Neuronal stem cell (in vitro differentiated cells): ENCODE results near the gene FGF22.

ENCODE experiments used
- DNase-seq: peaks from one replicate; pipeline ENCODE4 v3.0.0-alpha.2; 2013; ENCODE audit warnings: low spot score
- H2AFZ ChIP-seq: one replicate; pipeline ENCODE4 v1.6.1; 2013; ENCODE audit warnings: mild to moderate bottlenecking, low read length, inconsistent platforms
- H2AK5ac ChIP-seq: 2 replicates; pipeline ENCODE4 v1.6.1; 2013; ENCODE audit warnings: low read depth, mild to moderate bottlenecking, inconsistent platforms, low read length, moderate library complexity, mixed read lengths
- H2BK120ac ChIP-seq: 2 replicates; pipeline ENCODE4 v1.6.1; 2013; ENCODE audit warnings: low read depth, mild to moderate bottlenecking, inconsistent platforms, low read length, moderate library complexity, mixed read lengths
- H2BK12ac ChIP-seq: one replicate; pipeline ENCODE4 v1.6.1; 2013; ENCODE audit warnings: low read length, inconsistent platforms
- H2BK15ac ChIP-seq: 2 replicates; pipeline ENCODE4 v1.6.1; 2013; ENCODE audit warnings: mild to moderate bottlenecking, low read length, inconsistent platforms, mixed read lengths
- H2BK5ac ChIP-seq: one replicate; pipeline ENCODE4 v1.6.1; 2013; ENCODE audit warnings: inconsistent platforms, mild to moderate bottlenecking, low read length, moderate library complexity
- H3K14ac ChIP-seq: one replicate; pipeline ENCODE4 v1.6.1; 2013; ENCODE audit warnings: low read length, inconsistent platforms
- H3K18ac ChIP-seq: 2 replicates; pipeline ENCODE4 v1.6.1; 2013; ENCODE audit warnings: low read length, inconsistent platforms
- H3K23ac ChIP-seq: 2 replicates; pipeline ENCODE4 v1.6.1; 2013; ENCODE audit warnings: low read depth, mild to moderate bottlenecking, mixed read lengths, low read length, inconsistent platforms; ENCODE audit not compliant: poor library complexity
- H3K27ac ChIP-seq: replicated peaks from 3 replicates; pipeline ENCODE4 v1.5.1; 2013; ENCODE audit warnings: low read length, inconsistent platforms
- H3K27me3 ChIP-seq, 3 experiments: 2 replicates each; pipeline ENCODE4 v1.6.1; 2013; ENCODE audit warnings: low read length in 3 of 3, mild to moderate bottlenecking in 2 of 3, inconsistent platforms in 1 of 3, low read depth in 1 of 3, mixed read lengths in 1 of 3, moderate library complexity in 1 of 3; ENCODE audit not compliant: control insufficient read depth in 3 of 3, insufficient read depth in 3 of 3
- H3K36me3 ChIP-seq, 2 donors: replicated peaks in 1 of 2; 2 replicates each; pipeline ENCODE4 v1.6.1; 2013; ENCODE audit warnings: low read length in 2 of 2; ENCODE audit not compliant: control insufficient read depth in 2 of 2, insufficient read depth in 2 of 2
- H3K4ac ChIP-seq: 2 replicates; pipeline ENCODE4 v1.6.1; 2013; ENCODE audit warnings: inconsistent platforms, mild to moderate bottlenecking, low read length, moderate library complexity
- H3K4me1 ChIP-seq, 2 donors: 1 replicate in 1 of 2; 2 replicates in 1 of 2; pipeline ENCODE4 v1.6.1; 2013; ENCODE audit warnings: low read length in 2 of 2, low read depth in 1 of 2; ENCODE audit not compliant: control insufficient read depth in 2 of 2, insufficient read depth in 1 of 2
- H3K4me2 ChIP-seq: one replicate; pipeline ENCODE4 v1.6.1; 2013; ENCODE audit warnings: mild to moderate bottlenecking, low read length, inconsistent platforms; ENCODE audit not compliant: insufficient read depth, poor library complexity, severe bottlenecking
- H3K4me3 ChIP-seq, 2 donors: 2 replicates each; pipeline ENCODE4 v1.5.1; 2013; ENCODE audit warnings: low read length in 2 of 2, mild to moderate bottlenecking in 2 of 2, inconsistent platforms in 1 of 2, moderate library complexity in 1 of 2
- H3K79me1 ChIP-seq: one replicate; pipeline ENCODE4 v1.6.1; 2013; ENCODE audit warnings: low read depth, mild to moderate bottlenecking, inconsistent platforms, low read length, moderate library complexity
- H3K9ac ChIP-seq: one replicate; pipeline ENCODE4 v1.6.1; 2013; ENCODE audit warnings: mild to moderate bottlenecking, low read depth, low read length, inconsistent platforms; ENCODE audit not compliant: poor library complexity
- H3K9me3 ChIP-seq, 2 donors: replicated peaks in 1 of 2; 2 replicates each; pipeline versions ENCODE3 to v1.6.1; 2013; ENCODE audit warnings: low read length in 2 of 2, mild to moderate bottlenecking in 2 of 2, inconsistent platforms in 1 of 2, low read depth in 1 of 2, mixed read lengths in 1 of 2, moderate library complexity in 1 of 2; ENCODE audit not compliant: control insufficient read depth in 2 of 2, insufficient read depth in 1 of 2
- H4K8ac ChIP-seq: one replicate; pipeline ENCODE4 v1.6.1; 2013; ENCODE audit warnings: low read depth, mild to moderate bottlenecking, inconsistent platforms, low read length, moderate library complexity
- H4K91ac ChIP-seq: one replicate; pipeline ENCODE4 v1.6.1; 2013; ENCODE audit warnings: low read length, low read depth, mild to moderate bottlenecking, inconsistent platforms; ENCODE audit not compliant: poor library complexity
- WGBS, 2 donors: extraction: QIAGEN DNeasy Blood & Tissue Kit; methylation state at CpG; one replicate each; pipeline ENCODE4 v1.1.7; 2013; ENCODE audit warnings: missing lambda C conversion rate in 2 of 2, mixed read lengths in 1 of 2; ENCODE audit not compliant: insufficient read length in 2 of 2, insufficient replicate concordance in 1 of 2; ENCODE audit errors: extremely low coverage in 2 of 2; 5-methylcytosine and 5-hydroxymethylcytosine counted together

FGF22 gene

DNA sequence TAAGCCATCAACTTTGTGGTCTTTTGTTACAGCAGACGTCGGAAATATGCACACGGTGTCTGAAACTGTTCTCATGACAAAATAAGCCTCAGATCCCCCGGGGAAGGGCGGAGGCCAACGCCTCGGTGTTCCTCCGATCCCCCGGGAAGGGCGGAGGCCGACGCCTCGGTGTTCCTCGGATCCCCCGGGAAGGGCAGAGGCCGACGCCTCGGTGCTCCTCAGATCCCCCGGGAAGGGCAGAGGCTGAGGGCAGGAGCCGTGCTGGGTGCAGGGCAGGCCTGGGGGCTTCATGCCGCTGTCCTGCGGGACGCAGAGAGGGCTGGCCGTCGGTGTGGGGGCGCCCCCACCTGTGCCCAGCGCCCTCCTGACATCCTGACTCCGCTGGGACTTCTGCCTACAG is 4.7 kb downstream of the FGF22 start:
- Histone ChIP-seq H2BK120ac (no peak overlapping the region), H4K91ac (no peak overlapping the region), H3K4me1 (peaks cover 0 to 2% of the 10 kb centered on the region in 2 donors), H3K27me3 (no peaks in the 10 kb centered on the region), H3K4me3 (no peak overlapping the region), H3K9me3 (no peaks in the 10 kb centered on the region), H4K8ac (no peak overlapping the region), H2AFZ (no peak overlapping the region), H2BK5ac (no peak overlapping the region), H3K79me1 (peaks cover 4% of the 10 kb centered on the region), H2BK15ac (no peak overlapping the region), H3K27ac (no peak overlapping the region), H3K4ac (no peak overlapping the region), H2BK12ac (no peak overlapping the region), H3K14ac (no peak overlapping the region), H3K23ac (no peak overlapping the region), H3K9ac (no peak overlapping the region), H2AK5ac (no peak overlapping the region), H3K18ac (peak overlapping the region; percentile 28), H3K36me3 (peaks cover 12 to 40% of the 10 kb centered on the region in 2 donors), H3K4me2 (no peak overlapping the region)
- no CpG with 5 or more reads among the region's 28 CpGs for WGBS, 2 donors
- no peak for DNase-seq

GRCh38 chr19:644789-645188 is 5.1 kb downstream of the FGF22 start:
- Histone ChIP-seq H4K8ac (no peak overlapping the region), H3K79me1 (peaks cover 4% of the 10 kb centered on the region), H3K9me3 (no peaks in the 10 kb centered on the region), H3K14ac (no peak overlapping the region), H2BK120ac (no peak overlapping the region), H3K4me3 (no peak overlapping the region), H3K18ac (peak overlapping the region; percentile 11), H3K4me2 (no peak overlapping the region), H4K91ac (no peak overlapping the region), H3K27ac (no peak overlapping the region), H3K4ac (no peak overlapping the region), H3K23ac (no peak overlapping the region), H3K27me3 (no peaks in the 10 kb centered on the region), H2BK5ac (no peak overlapping the region), H3K4me1 (peaks cover 0 to 2% of the 10 kb centered on the region in 2 donors), H2BK12ac (no peak overlapping the region), H2BK15ac (no peak overlapping the region), H2AK5ac (no peak overlapping the region), H3K36me3 (peaks cover 13 to 43% of the 10 kb centered on the region in 2 donors), H2AFZ (no peak overlapping the region), H3K9ac (no peak overlapping the region)
- WGBS, 2 donors, result no CpG with 5 or more reads among the region's 14 CpGs
- DNase-seq, result no peak

- Histone ChIP-seq H4K91ac (no peak overlapping the region), H3K9ac (peak overlapping the region; percentile 44), H3K27ac (no peak overlapping the region), H3K14ac (no peak overlapping the region), H2AK5ac (no peak overlapping the region), H3K4me1 (no peaks in the 10 kb centered on the region), H2BK120ac (no peak overlapping the region), H3K4ac (no peak overlapping the region), H3K79me1 (peaks cover 6% of the 10 kb centered on the region), H3K4me3 (no peak overlapping the region), H2BK15ac (no peak overlapping the region), H3K9me3 (no peaks in the 10 kb centered on the region), H3K18ac (no peak overlapping the region), H3K23ac (peak overlapping the region; percentile 20), H3K27me3 (no peaks in the 10 kb centered on the region), H2AFZ (no peak overlapping the region), H4K8ac (no peak overlapping the region), H3K36me3 (peaks cover 13 to 48% of the 10 kb centered on the region in 2 donors), H3K4me2 (no peak overlapping the region), H2BK5ac (no peak overlapping the region), H2BK12ac (no peak overlapping the region)
- no peak for DNase-seq
- no CpG with 5 or more reads among the region's 62 CpGs for WGBS, 2 donors
Measured at GRCh38 chr19:645912-646778, 6.5 kb downstream of the FGF22 start.

GRCh38 chr19:646779-647565 is 7.3 kb downstream of the FGF22 start:
- Histone ChIP-seq H3K14ac (peak overlapping the region; percentile 38), H3K4me2 (no peak overlapping the region), H3K9ac (no peak overlapping the region), H3K18ac (no peak overlapping the region), H2BK120ac (no peak overlapping the region), H2BK15ac (no peak overlapping the region), H2BK12ac (no peak overlapping the region), H2BK5ac (no peak overlapping the region), H3K4me3 (no peak overlapping the region), H4K8ac (no peak overlapping the region), H3K27ac (no peak overlapping the region), H3K36me3 (peaks cover 13 to 56% of the 10 kb centered on the region in 2 donors), H4K91ac (no peak overlapping the region), H3K4me1 (no peaks in the 10 kb centered on the region), H3K79me1 (peaks cover 12% of the 10 kb centered on the region), H3K9me3 (no peaks in the 10 kb centered on the region), H3K4ac (no peak overlapping the region), H3K23ac (no peak overlapping the region), H3K27me3 (no peaks in the 10 kb centered on the region), H2AK5ac (no peak overlapping the region), H2AFZ (no peak overlapping the region)
- no CpG with 5 or more reads among the region's 48 CpGs for WGBS, 2 donors
- DNase-seq, result no peak
